Coronary artery (tissue), 2 donors: ENCODE data around the gene ZNF263.

ENCODE experiments used
- DNase-seq: peaks from one replicate; pipeline ENCODE4 v3.0.0-alpha.2; 2017; ENCODE audit warnings: low spot score
- H3K27ac ChIP-seq, 2 donors: fragments of 200-600 bp; sonication (generic); one replicate each; pipeline ENCODE4 v1.5.1; 2016 to 2019
- H3K4me3 ChIP-seq: fragments of 200-600 bp; sonication (generic); 2 replicates; pipeline ENCODE4 v1.5.1; 2016; ENCODE audit warnings: mild to moderate bottlenecking, moderate library complexity
- CTCF ChIP-seq: fragments of 200-600 bp; sonication (generic); IDR thresholded peaks from one replicate; pipeline ENCODE4 v1.5.1; 2019; ENCODE audit warnings: antibody characterized with exemption

The ZNF263 gene

GRCh38 chr16:3243882-3244281 lies 39.4 kb upstream of the ZNF263 start:
- Histone ChIP-seq H3K27ac (no peak overlapping the region), H3K4me3 (no peak overlapping the region)
- TF ChIP-seq CTCF: no peak
- DNase-seq: peak; percentile 29

DNA sequence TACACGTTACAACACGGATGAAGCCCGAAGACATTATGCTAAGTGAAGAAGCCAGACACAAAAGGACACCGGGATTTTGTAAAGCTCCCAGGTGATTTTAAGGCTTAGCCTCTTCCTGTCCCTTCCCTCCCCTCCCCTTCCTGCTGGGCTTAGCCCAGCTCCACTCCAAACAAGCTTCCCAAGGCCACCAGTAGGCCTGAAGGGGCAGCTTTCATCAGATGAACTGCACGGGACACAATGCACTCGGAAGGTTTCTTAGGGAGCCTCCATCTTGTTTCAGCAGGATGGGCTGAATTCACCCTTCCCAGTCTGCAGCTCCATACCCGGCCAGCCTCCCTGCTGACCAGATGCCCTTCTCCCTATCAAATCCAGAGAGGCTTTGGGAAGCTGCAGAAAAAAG lies 37.3 kb upstream of the ZNF263 start:
- H3K27ac ChIP-seq: no peak overlapping the region
- TF ChIP-seq CTCF: no peak
- DNase-seq: no peak

DNA sequence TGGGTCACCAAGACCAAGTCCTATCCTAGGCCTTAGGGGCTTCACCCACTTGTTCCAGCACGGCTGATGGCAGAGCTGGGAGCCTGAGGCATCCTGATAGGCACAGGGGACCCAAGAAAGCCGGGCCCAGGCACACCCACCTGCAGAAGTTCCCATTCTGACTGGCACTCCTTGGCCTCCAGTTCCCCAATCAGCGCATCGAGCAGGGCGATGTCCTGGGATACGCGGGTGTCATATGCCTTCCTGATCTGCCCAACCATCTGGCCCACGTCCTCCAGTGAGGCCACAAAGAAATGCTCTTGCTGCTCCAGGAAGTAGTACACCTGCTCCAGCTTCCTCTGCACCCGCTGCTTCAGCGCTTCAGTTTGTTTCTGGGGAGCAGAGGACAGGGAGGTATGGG lies 36.4 kb upstream of the ZNF263 start:
- no peak overlapping the region for H3K27ac ChIP-seq
- H3K4me3 ChIP-seq: no peak overlapping the region
- TF ChIP-seq CTCF: no peak
- DNase-seq: no peak

More for the DNA sequence above, 37.3 kb upstream of the ZNF263 start:
- H3K4me3 ChIP-seq: no peak overlapping the region

DNA sequence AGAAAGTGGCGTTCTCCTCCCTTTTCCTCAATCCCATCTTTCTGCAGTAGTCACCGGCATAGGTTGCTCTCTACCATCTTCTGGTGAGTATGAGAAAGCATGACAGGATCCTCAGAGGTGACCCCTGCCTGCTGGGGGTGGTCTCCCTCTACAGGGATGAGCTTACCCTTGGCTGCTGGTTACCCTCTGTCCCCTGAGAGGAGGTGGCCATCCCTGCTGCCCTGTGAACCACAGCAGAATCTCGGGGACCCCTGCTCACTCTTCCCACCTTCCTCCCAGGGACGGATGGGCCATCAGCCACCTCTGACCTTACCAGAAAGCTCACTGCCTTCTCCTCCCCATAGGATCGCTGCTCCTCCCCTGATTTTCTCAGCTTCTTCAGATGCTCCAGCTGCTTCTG lies 34.7 kb upstream of the ZNF263 start:
- TF ChIP-seq CTCF: no peak

GRCh38 chr16:3249020-3249419 lies 34.3 kb upstream of the ZNF263 start:
- peak; percentile 12 for DNase-seq
- Histone ChIP-seq H3K27ac (no peak overlapping the region), H3K4me3 (no peak overlapping the region)
- TF ChIP-seq CTCF: no peak

More for the DNA sequence above, 34.7 kb upstream of the ZNF263 start:
- no peak for DNase-seq
- Histone ChIP-seq H3K27ac (no peak overlapping the region), H3K4me3 (no peak overlapping the region)

DNA sequence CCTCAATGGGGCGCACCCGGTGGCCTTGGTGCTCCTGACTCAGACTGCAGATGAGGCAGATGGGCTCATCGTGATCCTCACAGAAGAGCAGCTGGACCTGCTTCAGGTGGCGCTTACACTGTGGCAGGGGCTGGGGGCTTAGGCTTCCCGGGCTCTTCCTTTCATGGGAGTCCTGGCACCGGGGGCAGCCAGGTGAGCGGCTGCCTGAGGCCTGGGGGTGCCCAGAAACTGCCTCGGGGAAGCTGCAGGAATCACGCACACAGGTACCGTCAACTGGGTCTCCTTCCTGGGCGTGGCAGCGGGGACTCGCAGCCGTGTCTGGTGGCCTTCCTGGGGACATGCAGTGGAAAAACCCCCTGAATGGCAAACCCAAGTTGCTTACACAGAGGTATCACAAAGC lies 33.8 kb upstream of the ZNF263 start:
- no peak for DNase-seq
- H3K27ac ChIP-seq: no peak overlapping the region
- no peak overlapping the region for H3K4me3 ChIP-seq
- no peak for TF ChIP-seq CTCF

DNA sequence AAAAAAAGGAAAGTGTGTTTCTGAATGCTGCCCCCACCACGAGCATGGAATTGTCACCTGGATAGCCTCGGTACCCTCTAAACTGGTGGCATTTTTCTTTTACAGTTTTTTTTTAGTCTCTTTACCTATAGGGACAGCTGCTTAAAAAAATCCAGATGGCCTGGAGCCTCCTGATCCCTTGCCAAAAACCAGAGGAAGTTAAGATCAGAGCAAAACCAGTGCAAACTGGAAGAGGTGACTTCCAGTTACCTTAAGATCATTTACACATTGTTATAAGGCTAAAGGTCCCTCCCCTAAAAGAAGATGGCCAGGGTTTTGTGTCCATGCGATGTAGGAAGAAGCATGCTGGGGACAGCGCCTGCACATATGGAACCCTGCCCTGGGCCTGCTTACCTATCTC lies 30.3 kb upstream of the ZNF263 start:
- TF ChIP-seq CTCF: no peak
- DNase-seq: no peak
- H3K4me3 ChIP-seq: no peak overlapping the region
- H3K27ac ChIP-seq: no peak overlapping the region
